Astrocyte (in vitro differentiated cells and primary cell): ENCODE data around the gene CYP1A2. TPM values are rescaled to one million over a fixed set of nuclear protein-coding genes. Genes with fewer than 3 reads are reported as not detected.

Experiments used
- DNase-seq: peaks from one replicate; pipeline ENCODE4 v3.0.0-alpha.2; 2010; ENCODE audit warnings: low read depth
- FAIRE-seq: peaks from 2 replicates; lab custom pipeline; 2011; peaks lifted over from hg19 to GRCh38; lab: Jason Lieb, UNC
- H2AFZ ChIP-seq: 2 replicates; pipeline ENCODE4 v1.6.0; 2012; ENCODE audit warnings: low read depth, low read length, inconsistent platforms
- H3K27ac ChIP-seq: 2 replicates; pipeline ENCODE4 v1.5.1; 2011; ENCODE audit warnings: low read depth, low read length, inconsistent platforms
- H3K27me3 ChIP-seq: 2 replicates; pipeline ENCODE4 v1.6.0; 2011; ENCODE audit warnings: low read length, inconsistent platforms; ENCODE audit not compliant: insufficient read depth
- H3K36me3 ChIP-seq: 2 replicates; pipeline ENCODE4 v1.5.1; 2011; ENCODE audit warnings: low read length, inconsistent platforms; ENCODE audit not compliant: insufficient read depth
- H3K4me1 ChIP-seq: 2 replicates; pipeline ENCODE4 v1.5.1; 2011; ENCODE audit warnings: low read length, inconsistent platforms; ENCODE audit not compliant: insufficient read depth
- H3K4me2 ChIP-seq: 2 replicates; pipeline ENCODE4 v1.6.0; 2012; ENCODE audit warnings: low read length, inconsistent platforms
- H3K4me3 ChIP-seq: 2 replicates; pipeline ENCODE4 v1.5.1; 2011; ENCODE audit warnings: low read depth, mild to moderate bottlenecking, low read length, inconsistent platforms; ENCODE audit not compliant: insufficient read depth
- H3K79me2 ChIP-seq: 2 replicates; pipeline ENCODE4 v1.6.0; 2012; ENCODE audit warnings: mild to moderate bottlenecking, low read length, inconsistent platforms; ENCODE audit not compliant: insufficient read depth
- H3K9ac ChIP-seq: 2 replicates; pipeline ENCODE4 v1.6.0; 2012; ENCODE audit warnings: mild to moderate bottlenecking, low read length, inconsistent platforms
- H3K9me3 ChIP-seq: 2 replicates; pipeline ENCODE4 v1.5.1; 2012; ENCODE audit warnings: low read depth, mild to moderate bottlenecking, low read length, inconsistent platforms; ENCODE audit not compliant: insufficient read depth
- H4K20me1 ChIP-seq: 2 replicates; pipeline ENCODE4 v1.6.0; 2012; ENCODE audit warnings: low read length, inconsistent platforms; ENCODE audit not compliant: insufficient read depth
- H3K27ac Mint-ChIP-seq: one replicate; pipeline ENCODE4 v1.8.0; 2021; ENCODE audit warnings: mild to moderate bottlenecking, mixed read lengths; ENCODE audit not compliant: unreplicated experiment
- H3K27me3 Mint-ChIP-seq: one replicate; pipeline ENCODE4 v1.8.0; 2021; ENCODE audit warnings: low read depth, mixed read lengths; ENCODE audit not compliant: unreplicated experiment
- H3K36me3 Mint-ChIP-seq: one replicate; pipeline ENCODE4 v1.8.0; 2021; ENCODE audit warnings: low read depth, mixed read lengths; ENCODE audit not compliant: unreplicated experiment
- H3K4me1 Mint-ChIP-seq: one replicate; pipeline ENCODE4 v1.8.0; 2021; ENCODE audit warnings: low read depth, mixed read lengths; ENCODE audit not compliant: unreplicated experiment
- H3K4me3 Mint-ChIP-seq: one replicate; pipeline ENCODE4 v1.8.0; 2021; ENCODE audit warnings: mild to moderate bottlenecking, moderate library complexity, mixed read lengths; ENCODE audit not compliant: unreplicated experiment
- H3K9me3 Mint-ChIP-seq: one replicate; pipeline ENCODE4 v1.8.0; 2021; ENCODE audit warnings: mild to moderate bottlenecking, mixed read lengths; ENCODE audit not compliant: unreplicated experiment
- EZH2 ChIP-seq: IDR thresholded peaks from 2 replicates; pipeline ENCODE4 v1.6.1; 2012; ENCODE audit warnings: mild to moderate bottlenecking, low read length, inconsistent platforms; ENCODE audit not compliant: insufficient read depth
- total RNA-seq: library from RNA; stranded (reverse); gene quantifications from 2 replicates; pipeline ENCODE4 v1.2.1, GENCODE V29; 2021
- TF ChIP-seq, protein P1 (sequence below): IDR thresholded peaks from 2 replicates; pipeline ENCODE4 v1.5.1; 2011; ENCODE audit warnings: low read depth, mild to moderate bottlenecking, inconsistent platforms, low read length, moderate library complexity; ENCODE audit not compliant: insufficient read depth

The CYP1A2 gene
- total RNA-seq, 1 donor from 2014 or later: not detected

DNA sequence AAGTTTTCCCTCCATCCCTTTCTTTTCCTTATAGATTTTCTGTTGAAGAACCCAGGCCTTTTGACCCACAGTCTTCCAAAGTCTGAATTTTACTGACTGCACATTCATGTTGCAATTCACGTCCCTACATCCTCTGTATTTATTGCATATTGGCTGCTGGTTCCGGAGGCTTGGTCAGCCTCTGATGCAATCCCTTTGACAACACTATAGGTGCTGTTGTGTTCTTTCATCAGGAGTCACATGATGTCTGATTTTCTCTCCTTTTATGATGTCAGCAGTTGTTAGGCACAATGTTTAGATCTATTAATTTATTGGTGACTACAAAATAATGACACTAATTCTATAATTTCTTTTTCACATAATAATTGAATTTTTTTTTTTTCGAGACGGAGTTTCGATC is 32.0 kb upstream of the CYP1A2 start:
- Histone ChIP-seq H3K9ac (no peak overlapping the region), H3K36me3 (no peaks in the 10 kb centered on the region), H2AFZ (no peak overlapping the region), H3K4me3 (no peak overlapping the region), H3K4me1 (no peaks in the 10 kb centered on the region), H3K9me3 (no peaks in the 10 kb centered on the region), H4K20me1 (no peaks in the 10 kb centered on the region), H3K27ac (no peak overlapping the region), H3K4me2 (no peak overlapping the region), H3K79me2 (no peaks in the 10 kb centered on the region), H3K27me3 (peaks cover 5% of the 10 kb centered on the region)
- TF ChIP-seq, protein P1, sequence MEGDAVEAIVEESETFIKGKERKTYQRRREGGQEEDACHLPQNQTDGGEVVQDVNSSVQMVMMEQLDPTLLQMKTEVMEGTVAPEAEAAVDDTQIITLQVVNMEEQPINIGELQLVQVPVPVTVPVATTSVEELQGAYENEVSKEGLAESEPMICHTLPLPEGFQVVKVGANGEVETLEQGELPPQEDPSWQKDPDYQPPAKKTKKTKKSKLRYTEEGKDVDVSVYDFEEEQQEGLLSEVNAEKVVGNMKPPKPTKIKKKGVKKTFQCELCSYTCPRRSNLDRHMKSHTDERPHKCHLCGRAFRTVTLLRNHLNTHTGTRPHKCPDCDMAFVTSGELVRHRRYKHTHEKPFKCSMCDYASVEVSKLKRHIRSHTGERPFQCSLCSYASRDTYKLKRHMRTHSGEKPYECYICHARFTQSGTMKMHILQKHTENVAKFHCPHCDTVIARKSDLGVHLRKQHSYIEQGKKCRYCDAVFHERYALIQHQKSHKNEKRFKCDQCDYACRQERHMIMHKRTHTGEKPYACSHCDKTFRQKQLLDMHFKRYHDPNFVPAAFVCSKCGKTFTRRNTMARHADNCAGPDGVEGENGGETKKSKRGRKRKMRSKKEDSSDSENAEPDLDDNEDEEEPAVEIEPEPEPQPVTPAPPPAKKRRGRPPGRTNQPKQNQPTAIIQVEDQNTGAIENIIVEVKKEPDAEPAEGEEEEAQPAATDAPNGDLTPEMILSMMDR: no peak
- no peak for TF ChIP-seq EZH2
- no peak overlapping the region for H3K27ac Mint-ChIP-seq
- no peaks in the 10 kb centered on the region for H3K36me3 Mint-ChIP-seq
- peaks cover 23% of the 10 kb centered on the region for H3K27me3 Mint-ChIP-seq
- H3K4me3 Mint-ChIP-seq: no peak overlapping the region
- FAIRE-seq (no peak), DNase-seq (no peak)
- H3K9me3 Mint-ChIP-seq: peaks cover 8% of the 10 kb centered on the region
- no peaks in the 10 kb centered on the region for H3K4me1 Mint-ChIP-seq

DNA sequence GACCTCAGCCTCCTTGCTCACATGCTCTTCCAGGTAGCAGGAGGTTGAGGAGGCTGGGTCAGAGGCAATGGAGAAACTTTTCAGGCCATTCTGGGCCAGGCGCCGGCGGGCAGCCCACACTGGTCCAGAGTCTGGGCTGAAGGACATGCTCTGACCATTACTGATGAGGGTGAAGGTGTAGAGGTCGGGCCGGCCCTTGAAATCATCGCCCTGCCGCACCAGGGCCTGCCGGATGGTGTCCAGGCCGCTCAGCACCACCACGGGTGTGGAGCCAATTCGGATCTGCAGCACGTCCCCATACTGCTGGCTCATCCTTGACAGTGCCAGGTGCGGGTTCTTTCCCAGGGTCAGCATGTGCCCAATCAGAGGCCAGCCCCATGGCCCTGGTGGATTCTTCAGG is 26.1 kb upstream of the CYP1A2 start:
- Mint-ChIP-seq H3K4me1 (no peaks in the 10 kb centered on the region), H3K27me3 (peaks cover 30% of the 10 kb centered on the region), H3K4me3 (no peak overlapping the region), H3K27ac (no peak overlapping the region), H3K36me3 (no peaks in the 10 kb centered on the region), H3K9me3 (peaks cover 8% of the 10 kb centered on the region)
- Histone ChIP-seq H3K27me3 (peaks cover 39% of the 10 kb centered on the region), H2AFZ (no peak overlapping the region), H3K36me3 (no peaks in the 10 kb centered on the region), H3K4me1 (peaks cover 3% of the 10 kb centered on the region), H3K9ac (no peak overlapping the region), H3K79me2 (no peaks in the 10 kb centered on the region), H3K4me2 (no peak overlapping the region), H3K4me3 (no peak overlapping the region), H3K27ac (no peak overlapping the region), H3K9me3 (peaks cover 6% of the 10 kb centered on the region), H4K20me1 (no peaks in the 10 kb centered on the region)
- FAIRE-seq (no peak), DNase-seq (no peak)
- TF ChIP-seq EZH2: no peak
- TF ChIP-seq, protein P1: no peak

DNA sequence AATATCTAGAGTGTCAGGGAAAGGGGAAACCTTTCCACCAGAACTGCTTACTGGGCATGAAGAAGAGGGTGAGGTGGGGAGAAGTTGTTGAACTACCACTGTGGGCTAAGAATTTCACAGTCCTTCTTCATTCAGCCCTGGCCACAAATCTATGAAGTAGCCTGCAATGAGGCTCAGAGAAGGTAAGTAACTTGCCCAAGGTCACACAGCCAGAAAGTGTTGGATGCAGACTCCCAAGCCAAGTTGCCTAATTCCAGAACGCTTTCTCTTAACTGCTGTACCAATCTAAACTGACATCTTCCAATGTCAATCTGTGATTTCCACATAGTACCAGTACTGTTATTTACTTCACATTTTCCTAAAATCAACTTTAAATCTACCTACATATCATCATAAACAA is 25.5 kb upstream of the CYP1A2 start:
- Mint-ChIP-seq H3K4me3 (no peak overlapping the region), H3K4me1 (no peaks in the 10 kb centered on the region), H3K27me3 (peaks cover 29% of the 10 kb centered on the region), H3K27ac (no peak overlapping the region), H3K36me3 (no peaks in the 10 kb centered on the region), H3K9me3 (peaks cover 8% of the 10 kb centered on the region)
- Histone ChIP-seq H4K20me1 (no peaks in the 10 kb centered on the region), H3K4me3 (no peak overlapping the region), H3K9ac (no peak overlapping the region), H3K4me1 (peaks cover 3% of the 10 kb centered on the region), H3K27me3 (peaks cover 39% of the 10 kb centered on the region), H3K4me2 (no peak overlapping the region), H3K36me3 (no peaks in the 10 kb centered on the region), H3K79me2 (no peaks in the 10 kb centered on the region), H3K27ac (no peak overlapping the region), H3K9me3 (peaks cover 6% of the 10 kb centered on the region), H2AFZ (no peak overlapping the region)
- TF ChIP-seq EZH2: no peak
- TF ChIP-seq, protein P1: no peak
- DNase-seq (no peak), FAIRE-seq (no peak)
